Neural cell (in vitro differentiated cells): ENCODE results near the gene ALS2CL. TPM values are rescaled to one million over a fixed set of nuclear protein-coding genes. Genes with fewer than 3 reads are reported as not detected.

Experiments
- H2AFZ ChIP-seq: fragments of 200-600, 300-800 bp; sonication (generic), shearing (Covaris generic); 2 replicates; pipeline ENCODE4 v1.6.0; 2014; ENCODE audit warnings: low read depth, mild to moderate bottlenecking, antibody characterized with exemption, low read length, moderate library complexity
- H3F3A ChIP-seq: fragments of 200-600 bp; shearing (Covaris generic); 2 replicates; pipeline ENCODE4 v1.6.1; 2016; ENCODE audit warnings: mild to moderate bottlenecking, moderate library complexity, mixed read lengths, antibody characterized with exemption, low read length; ENCODE audit not compliant: insufficient read depth, poor library complexity, severe bottlenecking
- H3K27ac ChIP-seq: fragments of 200-600, 300-800 bp; sonication (generic), shearing (Covaris generic); 2 replicates; pipeline ENCODE4 v1.5.1; 2014; ENCODE audit warnings: mild to moderate bottlenecking, low read length, moderate library complexity
- H3K27me3 ChIP-seq: fragments of 300-800, 200-600 bp; sonication (generic), shearing (Covaris generic); 2 replicates; pipeline ENCODE4 v1.6.0; 2014; ENCODE audit warnings: mild to moderate bottlenecking, low read depth, low read length, moderate library complexity; ENCODE audit not compliant: insufficient read depth
- H3K36me3 ChIP-seq: fragments of 300-800, 200-600 bp; sonication (generic), shearing (Covaris generic); 2 replicates; pipeline ENCODE4 v1.5.1; 2014; ENCODE audit warnings: mild to moderate bottlenecking, antibody characterized with exemption, low read length, moderate library complexity; ENCODE audit not compliant: insufficient read depth
- H3K4me2 ChIP-seq: fragments of 300-800, 200-600 bp; sonication (generic), shearing (Covaris generic); 2 replicates; pipeline ENCODE4 v1.6.0; 2014; ENCODE audit warnings: mild to moderate bottlenecking, low read length
- H3K4me3 ChIP-seq: fragments of 300-800, 200-600 bp; sonication (generic), shearing (Covaris generic); 2 replicates; pipeline ENCODE4 v1.5.1; 2014; ENCODE audit warnings: mild to moderate bottlenecking, low read length, moderate library complexity
- H3K79me2 ChIP-seq: fragments of 200-600 bp; shearing (Covaris generic); replicated peaks from 2 replicates; pipeline ENCODE4 v1.6.0; 2014; ENCODE audit warnings: mild to moderate bottlenecking, low read length, moderate library complexity; ENCODE audit not compliant: insufficient read depth
- H3K9ac ChIP-seq: fragments of 300-800, 200-600 bp; sonication (generic), shearing (Covaris generic); 2 replicates; pipeline ENCODE4 v1.6.1; 2016; ENCODE audit warnings: mild to moderate bottlenecking, low read length, mixed read lengths
- H3K9me2 ChIP-seq: fragments of 200-600 bp; shearing (Covaris generic); 2 replicates; pipeline ENCODE4 v1.6.1; 2016; ENCODE audit warnings: mild to moderate bottlenecking, low read length, mixed read lengths; ENCODE audit not compliant: insufficient read depth
- H3K9me3 ChIP-seq: fragments of 200-600, 300-800 bp; sonication (generic), shearing (Covaris generic); 2 replicates; pipeline ENCODE4 v1.6.1; 2016; ENCODE audit warnings: mild to moderate bottlenecking, mixed run types, low read length, moderate library complexity, mixed read lengths
- H4K20me1 ChIP-seq: fragments of 200-600 bp; shearing (Covaris generic); 2 replicates; pipeline ENCODE4 v1.6.1; 2016; ENCODE audit warnings: mild to moderate bottlenecking, mixed run types; ENCODE audit not compliant: insufficient read depth
- CTCF ChIP-seq: fragments of 450-650 bp; IDR thresholded peaks from 2 replicates; pipeline ENCODE4 v1.5.1; 2014; ENCODE audit warnings: antibody characterized with exemption, mild to moderate bottlenecking, moderate library complexity; ENCODE audit not compliant: poor library complexity, severe bottlenecking
- EP300 ChIP-seq: fragments of 450-650 bp; conservative IDR thresholded peaks from 2 replicates; pipeline ENCODE4 v1.6.1; 2014; ENCODE audit warnings: antibody characterized with exemption, mild to moderate bottlenecking, moderate library complexity; ENCODE audit not compliant: poor library complexity, severe bottlenecking
- EZH2 ChIP-seq: fragments of 200-600, 300-800 bp; shearing (Covaris generic), sonication (generic); IDR thresholded peaks from 2 replicates; pipeline ENCODE4 v1.6.1; 2014; ENCODE audit warnings: antibody characterized with exemption, low read length, borderline replicate concordance, mild to moderate bottlenecking; ENCODE audit not compliant: insufficient read depth, poor library complexity, severe bottlenecking
- MXI1 ChIP-seq: fragments of 450-650 bp; conservative IDR thresholded peaks from 2 replicates; pipeline ENCODE4 v1.6.1; 2014; ENCODE audit warnings: antibody characterized with exemption, mild to moderate bottlenecking; ENCODE audit not compliant: poor library complexity, severe bottlenecking
- POLR2AphosphoS5 ChIP-seq: IDR thresholded peaks from 2 replicates; pipeline ENCODE4 v1.6.1; 2012
- RAD21 ChIP-seq: fragments of 450-650 bp; conservative IDR thresholded peaks from 2 replicates; pipeline ENCODE4 v1.6.1; 2014; ENCODE audit warnings: antibody characterized with exemption, mild to moderate bottlenecking, moderate library complexity
- REST ChIP-seq: IDR thresholded peaks from 2 replicates; pipeline ENCODE4 v1.6.1; 2012; ENCODE audit warnings: borderline replicate concordance
- SMC3 ChIP-seq: fragments of 450-650 bp; conservative IDR thresholded peaks from 2 replicates; pipeline ENCODE4 v1.6.1; 2014; ENCODE audit warnings: antibody characterized with exemption, mild to moderate bottlenecking, moderate library complexity; ENCODE audit not compliant: poor library complexity
- TAF1 ChIP-seq: IDR thresholded peaks from 2 replicates; pipeline ENCODE4 v1.6.1; 2012; ENCODE audit warnings: low read depth
- polyA plus RNA-seq: library from polyadenylated mRNA; depleted of rRNA; stranded (reverse); fragments of >200 nt; gene quantifications from 2 replicates; pipeline ENCODE4 v1.2.3, GENCODE V29; 2014

The ALS2CL gene
- polyA plus RNA-seq, 1 donor from 2014 or later, result 0.11 TPM

- Histone ChIP-seq H3F3A (no peaks in the 10 kb centered on the region), H3K9ac (no peak overlapping the region), H3K27me3 (no peaks in the 10 kb centered on the region), H3K4me3 (no peak overlapping the region), H2AFZ (no peak overlapping the region), H3K36me3 (no peaks in the 10 kb centered on the region), H3K9me3 (no peaks in the 10 kb centered on the region), H3K27ac (no peak overlapping the region), H3K79me2 (no peaks in the 10 kb centered on the region), H3K9me2 (no peaks in the 10 kb centered on the region), H3K4me2 (no peak overlapping the region), H4K20me1 (no peaks in the 10 kb centered on the region)
- TF ChIP-seq RAD21 (peak; percentile 15), EP300 (no peak), POLR2AphosphoS5 (no peak), CTCF (peak; percentile 63), EZH2 (no peak), TAF1 (no peak), REST (no peak), SMC3 (no peak), MXI1 (no peak)
These were observed 63.6 kb downstream of the ALS2CL start for GRCh38 chr3:46629551-46630517.

GRCh38 chr3:46628901-46629369 is 64.5 kb downstream of the ALS2CL start:
- Histone ChIP-seq H4K20me1 (no peaks in the 10 kb centered on the region), H3K9me3 (no peaks in the 10 kb centered on the region), H3K27me3 (no peaks in the 10 kb centered on the region), H3K4me2 (no peak overlapping the region), H2AFZ (no peak overlapping the region), H3F3A (no peaks in the 10 kb centered on the region), H3K9ac (no peak overlapping the region), H3K79me2 (no peaks in the 10 kb centered on the region), H3K9me2 (no peaks in the 10 kb centered on the region), H3K27ac (no peak overlapping the region), H3K36me3 (no peaks in the 10 kb centered on the region), H3K4me3 (no peak overlapping the region)
- no peak for TF ChIP-seq MXI1
- TF ChIP-seq TAF1, result no peak
